Sigmoid colon (tissue), 7 donors: ENCODE data around the gene HELZ. TPM values are rescaled to one million over a fixed set of nuclear protein-coding genes. Genes with fewer than 3 reads are reported as not detected.

ENCODE experiments used
- DNase-seq: peaks from one replicate; pipeline ENCODE4 v3.0.0-alpha.2; 2019
- H3K27ac ChIP-seq, 4 donors: fragments of 200-600 bp; sonication (generic); one replicate each; pipeline ENCODE4 v1.5.1; 2016 to 2019; ENCODE audit warnings: mild to moderate bottlenecking in 1 of 4
- H3K27me3 ChIP-seq, 3 donors: fragments of 200-600 bp; sonication (generic); one replicate each; pipeline ENCODE4 v1.5.1; 2019; ENCODE audit warnings: mild to moderate bottlenecking in 1 of 3
- H3K36me3 ChIP-seq, 4 donors: fragments of 200-600 bp; sonication (generic); one replicate each; pipeline ENCODE4 v1.5.1; 2016 to 2019
- H3K4me1 ChIP-seq, 4 donors: fragments of 200-600 bp; sonication (generic); one replicate each; pipeline ENCODE4 v1.5.1; 2017 to 2019
- H3K4me3 ChIP-seq, 4 donors: fragments of 200-600 bp; sonication (generic); one replicate each; pipeline ENCODE4 v1.5.1; 2017 to 2019; ENCODE audit warnings: mild to moderate bottlenecking in 2 of 4, moderate library complexity in 1 of 4
- H3K9me3 ChIP-seq, 4 donors: fragments of 200-600 bp in 3 of 4; sonication (generic) in 3 of 4; one replicate each; pipeline versions ENCODE4 v1.5.1 to v1.6.1; 2013 to 2019
- CTCF ChIP-seq, 4 experiments: fragments of 450-650 bp in 3 of 4; fragments of 200-600 bp in 1 of 4; IDR thresholded peaks; one replicate each; pipeline ENCODE4 v1.5.1; 2016 to 2019; ENCODE audit warnings: antibody characterized with exemption in 4 of 4, mild to moderate bottlenecking in 3 of 4, moderate library complexity in 2 of 4
- EP300 ChIP-seq, 4 donors: sonication (generic); formaldehyde crosslinking; IDR thresholded peaks; one replicate each; pipeline ENCODE4 v1.6.1; 2017; ENCODE audit warnings: antibody characterized with exemption in 4 of 4
- POLR2A ChIP-seq, 2 donors: fragments of 450-650 bp; IDR thresholded peaks; one replicate each; pipeline ENCODE4 v1.6.1; 2016; ENCODE audit warnings: antibody characterized with exemption in 2 of 2, mild to moderate bottlenecking in 2 of 2, moderate library complexity in 2 of 2
- POLR2AphosphoS5 ChIP-seq, 4 donors: sonication (generic); formaldehyde crosslinking; IDR thresholded peaks; one replicate each; pipeline ENCODE4 v1.6.1; 2017; ENCODE audit warnings: antibody characterized with exemption in 4 of 4
- WGBS, 2 donors: extraction: QIAGEN DNeasy Blood & Tissue Kit; methylation state at CpG; one replicate each; pipeline ENCODE4 v1.1.7; 2013; 5-methylcytosine and 5-hydroxymethylcytosine counted together
- intact Hi-C: fragments of 100-400 bp; cut with DNase I; formaldehyde crosslinking; loops from one replicate; pipeline ENCODE4 v1.15.1; 2023
- polyA plus RNA-seq, 3 donors: library from polyadenylated mRNA; stranded (reverse); fragments of 200-250 nt; gene quantifications; one replicate each; pipeline ENCODE4 v1.2.3, GENCODE V29; 2013
- total RNA-seq, 4 donors: library from RNA; depleted of rRNA; stranded (reverse); fragments of >200 nt; gene quantifications; one replicate each; pipeline ENCODE4 v1.1.0, GENCODE V29; 2016
- donor health status: healthy with polysubstance abuse.
- donor health status: Bipolar disorder and iron deficiency.
- donor health status: healthy.

Gene HELZ
- total and polyA plus RNA-seq, 7 donors, result 2.4 to 61.5 (median 31.7) TPM

- H3K4me1 ChIP-seq, result no peaks in the 10 kb centered on the region
- WGBS, 2 donors, result 85 to 87% methylated on average over 2 of the region's 2 CpGs
- H3K9me3 ChIP-seq, result no peaks in the 10 kb centered on the region
- TF ChIP-seq POLR2AphosphoS5 (IDR thresholded peaks at IDR 0.05) (no peak), EP300 (IDR thresholded peaks at IDR 0.05) (no peak), POLR2A (IDR thresholded peaks at IDR 0.05) (no peak), CTCF (IDR thresholded peaks at IDR 0.05) (no peak)
- intact Hi-C loops, result no loop called here
- H3K36me3 ChIP-seq, result peaks cover 4 to 74% (median 12%) of the 10 kb centered on the region in 4 donors
- DNase-seq, result no peak
- H3K27ac ChIP-seq, result peak overlapping the region in 2 of 4 donors; percentile 15 to 25
- H3K4me3 ChIP-seq, result no peak overlapping the region
- H3K27me3 ChIP-seq, result no peaks in the 10 kb centered on the region
Observed at GRCh38 chr17:67164302-67164701, 80.7 kb downstream of the HELZ start.

- Histone ChIP-seq H3K36me3 (peaks cover 4 to 65% (median 12%) of the 10 kb centered on the region in 4 donors), H3K4me3 (no peak overlapping the region), H3K27ac (no peak overlapping the region), H3K4me1 (no peaks in the 10 kb centered on the region), H3K9me3 (no peaks in the 10 kb centered on the region), H3K27me3 (no peaks in the 10 kb centered on the region)
- no peak for TF ChIP-seq POLR2AphosphoS5 (IDR thresholded peaks at IDR 0.05)
- TF ChIP-seq CTCF (IDR thresholded peaks at IDR 0.05), result no peak
- TF ChIP-seq POLR2A (IDR thresholded peaks at IDR 0.05), result no peak
- no peak for TF ChIP-seq EP300 (IDR thresholded peaks at IDR 0.05)
- intact Hi-C loops, result no loop called here
- no peak for DNase-seq
Observed at GRCh38 chr17:67162771-67163170, 82.2 kb downstream of the HELZ start.

- DNase-seq, result no peak
- no peak overlapping the region for H3K4me3 ChIP-seq
- H3K36me3 ChIP-seq, result peaks cover 4 to 55% (median 9%) of the 10 kb centered on the region in 4 donors
- TF ChIP-seq POLR2A (IDR thresholded peaks at IDR 0.05) (no peak), CTCF (IDR thresholded peaks at IDR 0.05) (no peak), POLR2AphosphoS5 (IDR thresholded peaks at IDR 0.05) (no peak), EP300 (IDR thresholded peaks at IDR 0.05) (no peak)
- H3K9me3 ChIP-seq, result no peaks in the 10 kb centered on the region
- H3K4me1 ChIP-seq, result no peaks in the 10 kb centered on the region
- intact Hi-C loops, result no loop called here
- H3K27me3 ChIP-seq, result no peaks in the 10 kb centered on the region
- no peak overlapping the region for H3K27ac ChIP-seq
- WGBS, 2 donors, result 93 to 98% methylated on average over 3 of the region's 3 CpGs
Observed at GRCh38 chr17:67161573-67161972, 83.4 kb downstream of the HELZ start.

- no peak for TF ChIP-seq POLR2A (IDR thresholded peaks at IDR 0.05)
- TF ChIP-seq CTCF (IDR thresholded peaks at IDR 0.05), result no peak
- no peak for TF ChIP-seq POLR2AphosphoS5 (IDR thresholded peaks at IDR 0.05)
- no peak for TF ChIP-seq EP300 (IDR thresholded peaks at IDR 0.05)
- Histone ChIP-seq H3K9me3 (no peaks in the 10 kb centered on the region), H3K27ac (no peak overlapping the region), H3K27me3 (no peaks in the 10 kb centered on the region), H3K4me3 (no peak overlapping the region), H3K36me3 (peaks cover 4 to 47% (median 9%) of the 10 kb centered on the region in 4 donors), H3K4me1 (no peaks in the 10 kb centered on the region)
- DNase-seq, result no peak
- WGBS, 2 donors, result 89 to 90% methylated on average over 8 of the region's 8 CpGs
- intact Hi-C loops, result no loop called here
Observed at GRCh38 chr17:67160791-67161190, 84.2 kb downstream of the HELZ start.
